ENCODE results near the gene NEK1.

DNA sequence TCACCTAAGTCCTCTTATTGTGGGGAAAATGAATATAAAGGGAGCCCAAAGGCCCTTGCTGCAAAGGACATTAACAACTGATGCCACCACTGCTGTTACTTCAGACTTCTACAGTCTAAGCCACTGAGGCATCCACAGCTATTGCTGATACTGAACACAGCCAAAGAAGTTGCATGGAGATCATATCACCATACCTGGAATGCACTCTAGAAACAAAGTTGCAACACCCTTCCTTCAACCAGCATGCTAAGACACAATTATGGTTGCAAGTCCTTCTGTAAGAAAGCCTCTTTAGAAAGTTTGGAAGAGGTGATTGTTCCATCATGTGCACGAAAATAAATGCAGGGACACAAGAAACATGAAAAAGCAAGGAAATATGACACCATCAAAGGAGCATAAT, 236.0 kb downstream of the NEK1 start:
- TF ChIP-seq POLR2A (IDR thresholded peaks at IDR 0.05; ENCODE audit: low read depth, low read length) (no peak), POLR2AphosphoS5 (IDR thresholded peaks at IDR 0.05; ENCODE audit: low read depth, low read length) (no peak), TAF1 (IDR thresholded peaks at IDR 0.05; ENCODE audit: borderline replicate concordance, low read depth, low read length) (no peak)
